ENCODE data around the gene SLC17A9. TPM values are rescaled to one million over a fixed set of nuclear protein-coding genes. Genes with fewer than 3 reads are reported as not detected.

Gene SLC17A9
- total RNA-seq, 1 donor from 2014 or later = 7.6 TPM

DNA sequence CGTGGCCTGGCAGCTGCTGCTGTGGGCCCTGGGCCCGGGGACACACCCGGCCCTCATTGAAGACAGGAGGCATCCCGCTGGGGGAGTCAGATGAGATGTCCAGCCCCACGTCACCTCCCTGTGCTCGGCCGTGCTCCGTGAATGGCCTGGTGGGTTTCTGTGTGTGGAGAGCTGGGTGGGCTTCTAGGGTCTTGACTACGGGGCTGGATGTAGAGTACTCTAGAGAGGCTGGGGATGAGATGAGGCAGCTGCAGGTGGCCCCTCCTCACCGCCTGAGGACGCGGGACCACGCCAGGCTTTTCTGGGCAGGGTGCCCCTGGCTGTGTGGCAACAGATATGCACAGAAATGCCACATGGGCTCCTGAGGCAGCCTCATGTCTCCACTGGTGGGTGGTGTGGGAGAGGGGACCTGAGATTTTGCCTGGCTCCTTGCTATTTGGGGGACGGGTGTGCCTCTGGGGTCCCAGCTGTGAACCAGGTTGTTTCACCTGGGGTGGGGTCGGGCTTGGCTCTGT, 62.7 kb downstream of the SLC17A9 start:
- Mint-ChIP-seq H3K4me1 (ENCODE audit: low read depth) (peaks cover 4% of the 10 kb centered on the region), H3K27me3 (ENCODE audit: insufficient read depth) (peaks cover 49% of the 10 kb centered on the region)
- intact Hi-C loops (cut with micrococcal nuclease) = no loop called here

GRCh38 chr20:63015662-63016361, 63.3 kb downstream of the SLC17A9 start:
- H3K27me3 Mint-ChIP-seq (ENCODE audit: insufficient read depth) = peaks cover 43% of the 10 kb centered on the region
- DNase-seq (ENCODE audit: low spot score) = no peak
- intact Hi-C loops (cut with micrococcal nuclease) = no loop called here
- H3K36me3 Mint-ChIP-seq (ENCODE audit: low read depth) = peaks cover 7% of the 10 kb centered on the region
- no peaks in the 10 kb centered on the region for H3K4me1 Mint-ChIP-seq (ENCODE audit: low read depth)
- no peak overlapping the region for H3K27ac Mint-ChIP-seq
- no peak overlapping the region for H3K4me3 Mint-ChIP-seq
- peaks cover 17% of the 10 kb centered on the region for H3K9me3 Mint-ChIP-seq

More for the DNA sequence above, 62.7 kb downstream of the SLC17A9 start:
- H3K27ac Mint-ChIP-seq = no peak overlapping the region
- H3K9me3 Mint-ChIP-seq = peaks cover 17% of the 10 kb centered on the region
- H3K36me3 Mint-ChIP-seq (ENCODE audit: low read depth) = peaks cover 9% of the 10 kb centered on the region
- no peak overlapping the region for H3K4me3 Mint-ChIP-seq
- DNase-seq (ENCODE audit: low spot score) = no peak

- Mint-ChIP-seq H3K4me1 (ENCODE audit: low read depth) (no peaks in the 10 kb centered on the region), H3K4me3 (no peak overlapping the region), H3K36me3 (ENCODE audit: low read depth) (peaks cover 5% of the 10 kb centered on the region), H3K27ac (no peak overlapping the region), H3K27me3 (ENCODE audit: insufficient read depth) (peaks cover 35% of the 10 kb centered on the region), H3K9me3 (peaks cover 17% of the 10 kb centered on the region)
- intact Hi-C loops (cut with micrococcal nuclease) = no loop called here
- no peak for DNase-seq (ENCODE audit: low spot score)
Measured at GRCh38 chr20:63016514-63017075, 64.1 kb downstream of the SLC17A9 start.

GRCh38 chr20:63017076-63017825, 64.7 kb downstream of the SLC17A9 start:
- intact Hi-C loops (cut with micrococcal nuclease) = no loop called here
- Mint-ChIP-seq H3K4me3 (no peak overlapping the region), H3K27ac (no peak overlapping the region), H3K4me1 (ENCODE audit: low read depth) (no peaks in the 10 kb centered on the region), H3K36me3 (ENCODE audit: low read depth) (peaks cover 5% of the 10 kb centered on the region), H3K27me3 (ENCODE audit: insufficient read depth) (peaks cover 28% of the 10 kb centered on the region), H3K9me3 (peaks cover 17% of the 10 kb centered on the region)
- DNase-seq (ENCODE audit: low spot score) = no peak

DNA sequence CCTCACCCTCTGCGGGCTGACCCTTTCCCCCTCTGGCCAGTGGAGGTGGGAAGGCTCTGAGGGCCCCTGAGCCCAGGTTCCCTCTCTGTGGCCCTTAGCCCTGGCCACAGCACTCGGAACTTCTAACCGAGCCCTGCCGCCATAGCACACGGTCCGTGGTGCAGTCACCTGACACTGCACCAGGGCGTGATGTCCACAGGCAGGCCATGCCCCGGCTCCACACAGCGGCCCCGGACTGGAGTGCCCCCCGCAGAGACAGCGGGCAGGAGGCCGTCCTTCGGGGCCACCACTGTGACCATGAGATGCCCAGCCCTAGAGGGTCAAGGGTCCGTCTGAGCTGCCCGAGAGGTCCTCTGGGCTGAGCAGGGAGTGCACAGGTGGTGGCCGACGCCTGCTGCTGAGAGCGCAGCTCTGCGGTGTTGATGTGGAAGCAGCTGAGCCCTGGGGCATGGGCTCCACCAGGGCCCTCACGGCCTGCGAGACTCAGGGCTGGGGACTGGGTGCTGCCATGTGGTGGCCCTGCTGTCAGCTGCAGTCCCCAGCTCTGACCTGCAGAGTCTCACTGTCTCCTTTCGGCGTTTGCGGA, 65.4 kb downstream of the SLC17A9 start:
- H3K4me3 Mint-ChIP-seq = no peak overlapping the region
- intact Hi-C loops (cut with micrococcal nuclease) = no loop called here
- H3K4me1 Mint-ChIP-seq (ENCODE audit: low read depth) = no peaks in the 10 kb centered on the region
- H3K36me3 Mint-ChIP-seq (ENCODE audit: low read depth) = peaks cover 5% of the 10 kb centered on the region
- no peak overlapping the region for H3K27ac Mint-ChIP-seq
- no peak for DNase-seq (ENCODE audit: low spot score)
- H3K27me3 Mint-ChIP-seq (ENCODE audit: insufficient read depth) = peaks cover 22% of the 10 kb centered on the region
- H3K9me3 Mint-ChIP-seq = peaks cover 13% of the 10 kb centered on the region

Other genes with a start within 250 kb of the SLC17A9 start
- not detected in 2 replicates for gene NTSR1, start 243.9 kb upstream of the SLC17A9 start, total RNA-seq
- gene MRGBP, start 156.2 kb upstream of the SLC17A9 start, total RNA-seq = 17.8 and 19.5 TPM in 2 replicates
- 51.2 and 56.4 TPM in 2 replicates for gene OGFR, start 147.9 kb upstream of the SLC17A9 start, total RNA-seq
- gene COL9A3, start 135.7 kb upstream of the SLC17A9 start, total RNA-seq = not detected in 2 replicates
- 5.7 and 5.8 TPM in 2 replicates for gene TCFL5, start 90.9 kb upstream of the SLC17A9 start, total RNA-seq
- 60.5 and 60.8 TPM in 2 replicates for gene DIDO1, start 26.2 kb upstream of the SLC17A9 start, total RNA-seq
- gene GID8, start 14.6 kb upstream of the SLC17A9 start, total RNA-seq = 52.5 and 55.3 TPM in 2 replicates
- not detected in 2 replicates for gene BHLHE23, start 54.3 kb downstream of the SLC17A9 start, total RNA-seq